Measurements from ENCODE around the gene ARL2BP.
"Not testable (repeated sequence)": the region's sequence is repeated elsewhere in the genome, so short reads cannot be mapped to it uniquely, and the experiment has no call there.

The ARL2BP gene

GRCh38 chr16:57264950-57265371 lies 19.9 kb downstream of the ARL2BP start:
- peak in 4 of 6 experiments; percentile 10 to 41 (median 18) for DNase-seq

GRCh38 chr16:57265850-57266530 lies 20.9 kb downstream of the ARL2BP start:
- no peak for DNase-seq

DNA sequence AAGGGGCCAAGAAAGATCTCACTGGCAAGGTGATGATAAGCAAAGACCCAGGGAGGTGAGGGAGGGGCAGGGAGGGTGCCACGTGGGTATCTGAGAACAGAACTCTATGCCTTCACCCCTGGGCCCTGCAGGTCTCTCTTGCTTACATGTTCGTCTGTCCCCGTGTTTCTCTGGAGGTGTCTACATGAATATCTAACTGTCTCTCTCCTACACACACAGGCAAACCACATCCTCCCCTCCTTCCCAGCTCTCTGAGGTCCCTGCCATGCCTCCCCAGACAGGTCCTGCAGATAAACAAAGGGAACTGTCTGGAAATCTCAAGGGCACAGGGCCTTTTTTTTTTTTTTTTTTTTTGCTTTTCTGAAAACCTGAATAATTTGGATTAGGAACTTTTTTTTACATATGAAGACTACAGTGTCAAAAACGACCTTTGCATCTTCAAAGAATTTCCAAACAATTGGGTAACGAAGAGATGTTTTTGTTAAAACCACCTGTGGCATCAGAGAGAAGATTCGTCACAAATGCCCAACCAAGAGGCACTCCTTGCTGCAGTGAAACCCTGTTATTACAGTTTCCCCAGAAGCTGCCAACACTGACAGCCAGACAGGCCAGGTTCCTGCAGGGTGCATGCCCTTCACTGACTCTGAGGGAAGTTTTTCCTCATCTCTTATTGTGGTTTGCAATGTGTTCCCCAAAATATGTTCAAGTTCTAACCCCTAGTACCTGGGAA lies 21.6 kb downstream of the ARL2BP start:
- peak; percentile 32 to 93 (median 70) for DNase-seq

- DNase-seq: peak in 3 of 6 experiments; percentile 29 to 69 (median 40)
Observed at GRCh38 chr16:57267343-57267742, 22.3 kb downstream of the ARL2BP start.

GRCh38 chr16:57268804-57269800 lies 24.0 kb downstream of the ARL2BP start:
- peak in 1 of 6 experiments; percentile 8 for DNase-seq

GRCh38 chr16:57270221-57271062 lies 25.4 kb downstream of the ARL2BP start:
- no peak for DNase-seq

GRCh38 chr16:57271063-57271345 lies 25.9 kb downstream of the ARL2BP start:
- no peak for DNase-seq

GRCh38 chr16:57271867-57272495 lies 26.9 kb downstream of the ARL2BP start:
- no peak for DNase-seq

DNA sequence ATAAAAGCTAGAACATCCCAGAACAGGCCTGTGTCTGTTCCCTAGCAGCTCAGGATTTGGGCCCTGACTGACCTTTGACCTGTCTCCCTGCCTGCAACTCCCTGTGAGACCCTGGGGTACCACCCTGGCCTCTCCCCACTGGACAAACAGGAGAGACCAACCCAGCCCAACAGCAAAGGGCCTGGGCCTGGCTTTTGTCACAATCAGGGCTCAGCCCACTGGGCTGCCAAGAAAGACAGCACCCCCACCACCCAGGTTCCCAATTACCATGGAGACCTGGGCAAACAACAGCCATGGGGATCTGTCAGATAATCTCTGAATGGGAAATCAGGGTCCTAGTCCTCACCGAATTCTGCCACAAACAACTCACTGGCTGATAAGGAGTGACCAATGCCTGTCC lies 28.3 kb downstream of the ARL2BP start:
- DNase-seq: no peak

GRCh38 chr16:57273826-57274225 lies 28.8 kb downstream of the ARL2BP start:
- DNase-seq: no peak

DNA sequence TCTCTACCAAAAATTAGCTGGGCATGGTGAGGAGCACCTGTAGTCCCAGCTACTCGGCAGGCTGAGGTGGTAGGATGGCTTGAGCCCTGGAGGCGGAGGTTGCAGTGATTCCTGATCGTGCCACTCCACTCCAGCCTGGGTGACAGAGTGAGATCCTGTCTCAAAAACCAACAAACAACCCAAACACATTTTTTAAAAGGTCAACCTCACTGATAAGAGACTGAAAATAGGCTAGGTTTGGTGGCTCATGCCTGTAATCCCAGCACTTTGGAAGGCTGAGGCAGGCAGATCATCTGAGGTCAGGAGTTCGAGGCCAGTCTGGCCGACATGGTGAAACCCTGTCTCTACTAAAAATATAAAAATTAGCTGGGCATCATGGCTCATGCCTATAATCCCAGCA lies 30.9 kb downstream of the ARL2BP start:
- not testable (repeated sequence) for DNase-seq

GRCh38 chr16:57276596-57276995 lies 31.5 kb downstream of the ARL2BP start:
- no peak for DNase-seq

DNA sequence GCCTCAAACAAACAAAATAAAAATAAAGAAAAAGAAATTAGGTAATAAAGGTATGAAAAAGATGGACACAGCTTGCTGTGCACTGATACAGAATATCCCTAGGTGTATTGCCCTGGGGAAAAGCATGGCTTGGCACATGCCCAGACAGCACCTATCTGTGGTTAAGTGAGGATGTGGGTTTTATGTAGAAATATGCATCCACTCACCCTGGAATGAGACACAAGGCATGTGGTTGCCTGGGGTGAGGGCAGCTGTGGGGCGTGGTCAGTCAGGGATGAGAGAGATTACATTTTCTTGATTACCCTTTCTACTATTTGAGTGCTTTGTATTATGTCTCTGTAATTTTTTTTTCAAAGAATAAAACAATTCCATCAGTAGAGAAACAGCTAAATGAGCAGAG lies 32.5 kb downstream of the ARL2BP start:
- peak; percentile 14 to 77 (median 58) for DNase-seq

DNA sequence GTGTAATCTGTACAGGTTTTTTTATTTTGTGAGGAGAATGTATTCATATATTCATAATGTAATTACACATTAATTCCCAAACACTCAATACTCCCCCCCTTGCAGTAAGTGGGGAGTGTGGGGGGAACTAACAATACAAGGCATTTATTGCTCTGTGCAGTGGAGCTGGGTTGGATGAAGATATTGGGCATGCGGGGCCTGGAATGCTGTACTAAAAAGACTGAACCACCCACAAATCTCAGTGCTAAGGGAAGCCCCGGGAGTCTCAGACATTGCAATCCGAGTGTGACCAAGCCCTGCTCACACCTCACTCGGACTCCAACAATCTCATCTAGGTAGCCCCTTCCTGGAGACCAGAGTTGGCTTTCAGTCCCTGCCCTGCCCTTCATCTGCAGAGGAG lies 33.4 kb downstream of the ARL2BP start:
- DNase-seq: no peak

DNA sequence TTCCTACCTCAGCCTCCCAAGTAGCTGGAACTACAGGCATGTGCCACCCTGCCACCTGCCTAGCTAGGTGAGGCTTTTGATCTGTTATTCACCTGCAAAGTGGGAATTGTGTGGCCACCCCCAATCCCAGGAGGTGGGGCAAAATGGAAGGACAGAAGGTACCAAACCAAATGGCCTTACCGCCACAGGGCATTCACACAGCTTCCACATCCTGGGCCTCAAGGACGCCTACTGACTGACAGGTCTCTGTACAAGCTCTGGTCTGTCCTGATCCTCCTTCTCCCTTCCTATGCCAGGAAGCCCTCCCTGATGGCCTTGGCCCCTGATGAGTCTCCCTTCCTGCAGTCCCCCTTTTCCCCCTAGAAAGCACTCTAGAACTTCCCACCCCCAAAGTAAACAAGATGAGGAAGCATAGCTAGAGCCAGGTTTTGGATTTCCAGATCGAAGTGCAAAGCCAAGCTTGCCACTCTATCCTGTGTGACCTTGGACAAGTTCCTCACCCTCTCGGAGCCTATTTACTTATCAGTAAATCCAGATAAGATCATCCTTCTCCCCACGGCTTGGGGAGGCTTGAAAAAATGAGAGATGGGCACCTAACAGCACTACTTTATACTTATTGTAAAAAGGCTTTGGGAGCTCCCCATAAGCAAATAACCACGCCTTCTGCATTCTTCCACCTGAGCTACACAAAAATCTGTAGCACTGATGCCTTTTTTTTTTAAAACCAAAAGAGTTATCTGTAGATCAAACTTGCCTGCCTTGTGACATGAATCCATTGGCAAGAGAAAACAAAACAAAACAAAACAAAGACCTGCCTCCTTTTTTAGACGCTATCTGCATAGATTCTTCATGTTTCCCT lies 35.0 kb downstream of the ARL2BP start:
- peak in 1 of 6 experiments; percentile 8 for DNase-seq

- DNase-seq: no peak
Observed at GRCh38 chr16:57281791-57282190, 36.7 kb downstream of the ARL2BP start.

DNA sequence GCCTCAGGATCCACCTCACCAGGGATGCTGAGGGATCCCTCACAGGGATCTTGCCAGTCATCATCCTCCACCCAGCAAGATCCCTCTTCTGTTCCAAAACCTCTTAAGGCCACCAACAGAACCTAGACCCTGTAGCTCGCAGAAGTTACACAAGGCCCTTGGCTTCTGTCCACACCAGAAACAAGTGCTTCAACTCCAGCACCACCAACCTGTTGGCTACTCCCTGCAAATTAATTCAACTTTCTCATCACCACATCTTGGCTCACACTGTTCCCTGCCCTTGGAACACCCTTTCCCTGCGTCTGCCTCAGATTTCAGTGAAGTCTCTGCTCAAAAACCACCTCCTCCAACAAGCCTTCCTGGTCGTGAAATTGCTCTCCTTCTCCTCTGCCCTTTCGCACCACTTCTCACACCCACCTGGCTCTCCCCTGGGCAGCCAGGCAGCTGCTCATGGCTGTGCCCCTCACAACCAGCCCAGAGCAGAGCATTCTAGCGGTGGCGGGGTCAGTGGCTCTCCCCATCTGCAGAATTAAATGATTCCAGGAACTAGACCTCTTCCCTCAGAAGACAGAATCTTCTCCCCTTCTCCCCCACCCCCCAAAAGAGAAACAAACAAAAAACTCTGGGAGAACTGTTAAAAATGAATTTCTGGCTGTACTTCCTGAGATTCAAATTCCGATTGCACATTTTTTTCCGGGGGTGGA lies 37.6 kb downstream of the ARL2BP start:
- DNase-seq: no peak

- no peak for DNase-seq
Observed at GRCh38 chr16:57283214-57283958, 38.3 kb downstream of the ARL2BP start.

DNA sequence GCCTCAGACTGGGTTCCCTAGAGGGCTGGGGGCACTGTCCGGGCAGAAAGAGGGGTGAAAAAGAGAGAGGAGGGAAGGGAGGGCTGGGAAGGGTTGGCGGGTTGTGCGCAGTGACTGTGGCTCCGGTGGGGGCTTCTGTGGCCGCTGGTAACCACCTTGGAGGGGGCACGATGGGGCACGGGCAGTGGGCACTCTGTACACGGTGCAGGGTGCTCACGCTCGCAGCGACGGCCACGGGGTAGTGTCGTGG lies 38.8 kb downstream of the ARL2BP start:
- no peak for DNase-seq

All from stimulated activated naive CD4-positive, alpha-beta T cell (primary cell).